GOT3 (cell line): Measurements from ENCODE around the gene MAPT.
"Not testable (repeated sequence)": the region's sequence is repeated elsewhere in the genome, so short reads cannot be mapped to it uniquely, and the experiment has no call there.

Experiments used
- DNase-seq: peaks from one replicate; lab custom pipeline; 2025; ENCODE audit warnings: mixed read lengths; lab: John Stamatoyannopoulos, UW

Gene MAPT

GRCh38 chr17:45862127-45862526 lies 32.2 kb upstream of the MAPT start:
- not testable (repeated sequence) for DNase-seq

GRCh38 chr17:45863857-45864654 lies 30.3 kb upstream of the MAPT start:
- DNase-seq, result no peak

GRCh38 chr17:45867171-45867570 lies 27.2 kb upstream of the MAPT start:
- no peak for DNase-seq

- DNase-seq, result no peak
These were observed 26.7 kb upstream of the MAPT start for GRCh38 chr17:45867702-45868101.

- DNase-seq, result no peak
These were observed 26.1 kb upstream of the MAPT start for GRCh38 chr17:45868276-45868675.

- DNase-seq, result no peak
These were observed 24.5 kb upstream of the MAPT start for GRCh38 chr17:45869676-45870341.

GRCh38 chr17:45870342-45870974 lies 23.9 kb upstream of the MAPT start:
- DNase-seq, result no peak

GRCh38 chr17:45871718-45872117 lies 22.6 kb upstream of the MAPT start:
- DNase-seq, result no peak

- DNase-seq, result no peak
These were observed 20.6 kb upstream of the MAPT start for GRCh38 chr17:45873728-45874127.

- no peak for DNase-seq
These were observed 20.2 kb upstream of the MAPT start for GRCh38 chr17:45874151-45874550.

GRCh38 chr17:45876539-45876938 lies 17.8 kb upstream of the MAPT start:
- DNase-seq, result no peak

- no peak for DNase-seq
These were observed 16.9 kb upstream of the MAPT start for GRCh38 chr17:45877467-45877866.

- no peak for DNase-seq
These were observed 11.3 kb upstream of the MAPT start for GRCh38 chr17:45883063-45883462.

GRCh38 chr17:45886852-45887251 lies 7.5 kb upstream of the MAPT start:
- no peak for DNase-seq

- DNase-seq, result no peak
These were observed 6.0 kb upstream of the MAPT start for GRCh38 chr17:45888392-45888791.

- no peak for DNase-seq
These were observed 4.8 kb upstream of the MAPT start for GRCh38 chr17:45889579-45889978.

- DNase-seq, result no peak
These were observed 681 bp upstream of the MAPT start for GRCh38 chr17:45893725-45894021.

- DNase-seq, result no peak
These were observed 1.1 kb downstream of the MAPT start for GRCh38 chr17:45895304-45895968.

- DNase-seq, result no peak
These were observed 1.8 kb downstream of the MAPT start for GRCh38 chr17:45895969-45896785.

- no peak for DNase-seq
These were observed 2.7 kb downstream of the MAPT start for GRCh38 chr17:45896803-45897693.

- DNase-seq, result no peak
These were observed 5.8 kb downstream of the MAPT start for GRCh38 chr17:45900136-45900535.
